CD4-positive, alpha-beta T cell treated with Interleukin-21 for 1 hour (primary cell): ENCODE measurements around the gene DTX4.
"Not testable (repeated sequence)": the region's sequence is repeated elsewhere in the genome, so short reads cannot be mapped to it uniquely, and the experiment has no call there.

Experiments
- DNase-seq: peaks from one replicate; pipeline ENCODE4 v3.0.0-alpha.2; 2020

The DTX4 gene

DNA sequence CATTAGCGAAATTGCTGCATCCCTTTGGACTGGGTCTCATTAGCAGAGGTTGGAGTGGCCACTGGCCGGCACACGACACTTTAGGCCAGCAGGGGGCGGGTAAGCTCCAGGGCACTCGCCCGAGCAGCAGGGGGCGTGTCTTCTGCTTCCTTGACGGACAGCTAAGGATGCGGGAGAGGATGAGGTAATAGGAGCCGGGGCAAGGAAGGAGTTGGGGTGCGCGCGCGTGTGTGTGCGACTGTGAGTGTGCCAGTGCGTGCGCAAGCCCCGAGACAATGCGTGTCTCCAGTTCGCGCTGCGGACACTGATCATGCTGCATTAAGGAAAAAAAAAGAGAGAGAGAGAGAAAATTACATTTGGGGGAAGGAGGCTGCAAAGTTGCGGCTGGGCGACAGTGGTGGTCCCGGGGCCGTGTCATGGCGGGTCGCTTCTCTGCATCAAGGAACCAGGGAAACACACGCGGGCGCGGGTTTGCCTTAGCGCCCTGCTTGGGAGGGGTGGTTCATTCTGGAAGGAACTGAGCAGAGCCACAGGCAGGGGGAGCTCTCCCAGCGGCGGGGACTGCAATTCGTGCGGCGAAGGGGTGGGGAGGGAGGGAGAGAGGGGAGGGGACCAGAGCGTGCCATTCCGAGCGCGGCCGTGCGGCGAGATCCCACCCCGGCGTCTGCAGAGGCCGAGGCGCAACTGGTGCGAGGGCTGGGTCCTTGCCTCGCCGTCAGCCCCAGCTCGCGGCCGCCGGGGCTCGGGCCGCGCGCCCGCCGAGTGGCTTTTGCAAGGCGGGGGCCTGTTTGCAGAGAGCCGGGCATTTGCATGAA is at the start of gene DTX4:
Gene DTX4 (plus strand): TSS at position 625 of the 815 bp plus-strand sequence. CDS start 464 bp downstream, outside the sequence.
- peak; percentile 90 for DNase-seq

DNA sequence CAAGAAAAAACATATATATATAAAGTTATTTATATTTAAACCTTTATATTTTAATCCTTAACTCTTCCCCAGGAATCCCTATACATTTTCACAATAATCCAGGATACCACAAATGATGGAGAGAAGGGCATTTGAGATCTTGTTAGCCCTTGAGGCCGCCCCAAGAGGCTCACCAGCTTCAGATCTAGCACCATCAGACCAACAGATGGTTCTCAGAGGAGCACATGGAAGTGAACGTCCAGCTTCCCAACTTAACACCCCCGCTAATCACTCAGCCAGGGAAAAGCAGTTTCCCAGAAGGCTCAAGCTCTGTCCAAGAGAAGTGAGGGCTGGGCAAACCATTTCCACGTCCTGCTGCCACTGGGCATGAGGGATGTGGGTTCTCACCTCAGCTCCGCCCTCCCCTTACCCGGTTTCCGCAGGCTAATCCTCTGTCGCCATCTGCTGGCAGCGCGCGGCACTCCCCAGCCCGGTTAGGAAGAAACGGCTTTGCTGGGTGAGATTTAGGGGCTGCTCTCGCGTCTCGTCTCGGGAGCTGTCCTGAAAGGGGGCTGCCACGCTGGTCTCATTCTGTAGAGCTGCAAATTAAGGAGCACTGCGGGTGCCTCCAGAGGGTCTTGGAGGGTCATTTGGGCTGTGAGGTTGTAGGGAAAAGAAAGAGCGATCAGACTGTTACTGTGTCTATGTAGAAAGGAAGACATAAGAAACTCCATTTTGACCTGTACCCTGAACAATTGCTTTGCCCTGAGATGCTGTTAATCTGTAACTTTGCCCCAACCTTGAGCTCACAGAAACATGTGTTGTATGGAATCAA is 36.1 kb upstream of the DTX4 start:
- DNase-seq, result peak; percentile 87

DNA sequence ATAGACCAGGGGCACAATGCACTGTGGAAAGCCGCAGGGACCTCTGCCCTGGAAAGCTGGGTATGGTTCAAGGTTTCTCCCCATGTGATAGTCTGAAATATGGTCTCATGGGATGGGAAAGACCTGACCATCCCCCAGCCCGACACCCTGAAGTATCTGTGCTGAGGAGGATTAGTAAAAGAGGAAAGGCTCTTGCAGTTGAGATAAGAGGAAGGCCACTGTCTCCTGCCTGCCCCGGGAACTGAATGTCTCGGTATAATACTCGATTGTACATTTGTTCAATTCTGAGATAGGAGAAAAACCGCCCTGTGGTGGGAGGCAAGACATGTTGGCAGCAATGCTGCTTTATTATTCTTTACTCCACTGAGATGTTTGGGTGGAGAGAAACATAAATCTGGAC is 35.4 kb upstream of the DTX4 start:
- DNase-seq, result not testable (repeated sequence)

DNA sequence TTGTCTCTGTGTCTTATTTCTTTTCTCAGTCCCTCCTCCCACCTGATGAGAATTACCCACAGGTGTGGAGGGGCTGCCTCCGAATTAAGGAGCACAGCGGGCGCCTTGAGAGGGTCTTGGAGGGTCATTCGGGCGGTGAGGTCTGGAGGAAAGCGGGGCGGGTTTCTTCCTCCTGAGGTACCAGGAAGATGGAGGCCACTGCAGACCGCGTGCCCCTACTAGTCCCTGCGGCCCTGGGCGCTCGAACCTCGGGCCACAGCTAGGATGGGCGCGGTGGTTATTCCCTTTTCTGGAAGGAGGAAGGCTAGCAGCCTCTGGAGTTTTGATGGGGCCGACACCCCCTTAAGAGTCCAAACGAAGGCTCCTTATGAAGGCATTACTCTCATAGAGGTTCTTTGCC is 34.7 kb upstream of the DTX4 start:
- no peak for DNase-seq

DNA sequence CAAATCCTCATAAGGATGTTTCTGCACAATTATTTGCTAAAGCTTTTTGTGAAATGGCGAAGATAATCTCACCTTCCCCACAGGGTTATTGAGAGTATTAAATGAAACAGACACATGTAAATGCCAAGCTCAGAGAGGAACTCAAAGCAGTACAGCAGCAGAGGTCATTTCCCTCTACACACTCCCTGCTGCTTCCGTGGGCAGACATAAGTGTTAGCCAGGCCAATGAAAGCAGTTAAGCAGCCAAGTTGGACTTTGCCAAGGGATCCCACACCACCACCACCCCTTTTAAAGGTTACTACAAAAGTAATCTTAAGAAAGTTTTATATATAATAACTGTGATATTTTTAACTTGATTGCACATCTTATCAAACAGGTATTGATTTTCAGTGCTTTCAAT is 33.3 kb upstream of the DTX4 start:
- DNase-seq, result no peak

DNA sequence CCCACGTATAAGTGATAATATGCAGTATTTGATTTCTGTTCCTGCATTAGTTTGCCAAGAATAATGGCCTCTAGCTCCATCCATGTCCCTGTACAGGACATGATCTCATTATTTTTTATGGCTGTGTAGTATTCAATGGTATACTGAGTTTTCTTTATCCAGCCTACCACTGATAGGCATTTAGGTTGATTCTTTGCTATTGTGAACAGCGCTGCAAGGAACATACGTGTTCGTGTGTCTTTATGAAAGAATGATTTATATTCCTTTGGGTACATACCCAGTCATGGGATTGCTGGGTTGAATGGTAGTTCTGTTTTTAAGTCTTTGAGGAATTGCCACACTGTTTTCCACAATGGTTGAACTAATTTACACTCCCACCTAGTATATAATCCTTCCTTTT is 30.7 kb upstream of the DTX4 start:
- no peak for DNase-seq

DNA sequence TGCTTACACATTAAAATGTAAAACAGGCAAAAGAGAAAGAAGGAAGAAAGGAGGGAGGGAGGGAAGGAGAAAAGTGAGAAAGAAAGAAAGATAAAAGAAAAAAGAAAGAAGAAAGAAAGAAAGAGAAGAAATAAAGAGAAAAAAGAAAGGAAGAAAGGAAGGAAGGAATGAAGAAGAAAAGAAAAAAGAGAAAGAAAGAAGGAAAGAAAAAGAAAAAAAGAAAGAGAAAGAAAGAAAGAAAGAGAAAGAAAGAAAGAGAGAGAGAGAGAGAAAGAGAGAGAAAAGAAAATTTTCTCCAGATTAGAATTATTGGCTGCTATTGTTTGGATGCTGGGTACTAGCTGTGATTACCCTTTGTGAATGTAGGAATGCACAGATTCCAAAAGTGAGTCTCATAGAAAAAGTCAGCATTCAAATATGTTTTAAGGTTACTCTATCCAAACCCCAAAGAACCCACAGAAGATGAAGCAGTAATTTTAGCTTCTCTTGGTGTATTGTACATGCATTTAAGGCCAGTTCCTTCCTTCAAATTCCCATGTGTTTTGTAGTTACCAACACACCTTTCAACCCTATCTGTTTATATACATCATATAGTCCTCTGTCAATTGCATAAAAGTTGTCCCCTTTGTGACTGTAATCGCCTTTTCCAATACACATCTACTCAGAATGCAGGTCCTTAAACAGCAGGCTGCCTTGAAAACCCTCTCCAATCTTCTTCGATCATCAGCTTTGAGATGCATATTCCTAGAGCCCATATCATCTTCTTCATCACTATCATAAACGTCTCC is 30.1 kb upstream of the DTX4 start:
- DNase-seq, result no peak

DNA sequence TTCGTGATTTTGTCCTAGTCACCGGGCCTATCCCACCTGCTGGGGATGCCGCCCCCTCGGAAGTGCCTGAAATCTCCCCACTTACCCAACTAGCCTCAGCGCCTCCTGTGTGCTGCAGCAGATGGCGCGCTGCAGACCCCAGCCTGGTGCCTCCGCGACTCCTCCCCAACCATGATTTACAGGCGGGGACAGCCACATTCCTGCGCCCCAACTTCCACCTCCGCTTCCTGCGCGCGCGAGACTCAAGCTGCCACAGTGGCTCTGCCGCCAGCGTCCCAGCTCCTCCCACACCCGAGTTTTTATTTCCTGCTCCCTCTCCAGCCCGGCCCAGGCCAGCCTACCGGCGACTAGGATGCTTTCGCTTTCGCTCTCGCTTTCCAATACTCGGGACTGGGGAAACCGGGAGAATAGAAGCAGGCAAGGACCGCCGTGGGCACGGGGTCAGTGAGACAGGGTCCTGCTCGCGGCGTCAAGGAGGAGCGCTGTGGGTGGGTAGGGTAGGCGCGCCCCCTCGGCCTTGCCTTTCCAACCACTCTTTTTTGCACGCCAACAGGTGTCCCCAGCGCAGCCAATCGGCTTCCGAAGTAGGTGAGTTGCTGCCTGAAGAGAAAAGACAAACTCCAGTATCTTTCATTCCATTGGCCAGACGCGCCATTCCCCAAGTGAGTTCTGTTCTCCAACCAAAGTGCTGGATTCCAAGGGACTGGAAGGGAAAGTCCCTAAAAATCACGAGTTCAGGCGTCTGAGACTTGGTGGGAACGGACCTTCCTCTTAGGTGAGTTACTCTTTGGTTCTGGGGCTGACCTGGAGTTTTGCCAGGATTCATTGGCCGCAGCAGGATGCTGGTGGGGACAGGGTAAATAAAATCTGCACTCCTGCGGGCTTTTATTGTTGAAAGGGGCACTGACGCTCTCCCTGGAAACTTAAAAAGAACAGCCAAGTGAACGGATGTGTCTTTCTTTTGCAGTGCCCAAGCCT is 29.1 kb upstream of the DTX4 start, which contains the start of gene FAM111A:
Gene FAM111A (plus strand): TSS at position 327 of the 978 bp plus-strand sequence. CDS start 6,017 bp downstream, outside the sequence.
- DNase-seq, result peak; percentile 91

DNA sequence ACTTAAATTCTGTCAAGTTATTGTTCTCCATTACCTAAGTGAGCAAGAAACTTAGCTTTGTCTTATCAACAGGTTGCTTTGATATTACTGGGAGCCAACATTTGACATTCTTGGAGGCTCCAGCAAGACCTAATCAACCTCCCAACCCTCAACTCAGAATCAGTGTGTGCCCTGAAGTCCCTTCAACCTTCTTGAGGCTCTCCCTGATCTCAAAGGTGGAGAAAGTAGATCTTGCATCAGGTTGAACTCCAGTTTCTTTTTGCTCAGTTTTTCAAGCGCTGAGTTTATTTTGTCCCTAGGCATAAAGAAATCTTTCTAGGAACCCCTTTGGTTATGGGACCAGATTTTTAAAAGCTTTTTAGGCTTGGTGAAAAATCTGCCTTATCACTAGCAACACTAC is 27.8 kb upstream of the DTX4 start:
- DNase-seq, result no peak

DNA sequence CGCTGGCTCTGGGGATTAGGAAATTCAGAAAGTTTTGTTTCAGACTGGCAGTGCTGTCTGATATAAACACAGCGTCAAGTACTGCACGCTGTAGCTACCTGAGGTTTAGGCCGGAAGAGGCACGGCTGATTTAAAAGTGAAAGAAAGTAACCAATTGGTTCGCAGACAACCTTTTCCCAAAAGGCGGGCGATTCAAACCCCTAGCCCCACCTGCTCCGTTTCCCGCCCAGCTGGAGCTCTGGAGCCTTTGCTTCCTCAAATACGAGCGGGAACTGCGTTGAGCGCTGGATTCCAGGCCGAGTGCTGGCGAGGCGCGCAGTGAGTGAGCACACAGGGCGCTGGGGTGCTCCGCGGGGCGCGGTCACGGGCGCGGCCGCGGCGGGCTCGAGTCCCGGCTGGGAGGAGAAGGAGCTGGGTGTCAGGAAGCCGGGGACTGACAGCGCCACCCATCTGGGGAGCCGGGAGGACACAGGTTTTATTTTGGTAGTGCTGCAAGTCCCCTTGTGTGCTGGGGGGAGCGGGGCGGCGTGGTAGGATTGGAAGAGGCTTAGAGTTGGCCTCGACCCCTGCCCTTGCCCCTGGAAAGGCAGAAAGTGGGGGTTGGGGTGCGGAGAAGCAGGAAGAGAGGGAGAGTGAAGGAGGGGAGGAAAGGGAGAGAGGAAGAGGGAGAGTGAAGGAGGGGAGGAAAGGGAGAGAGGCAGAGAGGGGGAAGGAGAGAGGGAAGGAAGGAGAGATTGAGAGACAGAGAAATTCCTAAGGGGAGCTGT is 27.2 kb upstream of the DTX4 start:
- DNase-seq, result peak; percentile 85

DNA sequence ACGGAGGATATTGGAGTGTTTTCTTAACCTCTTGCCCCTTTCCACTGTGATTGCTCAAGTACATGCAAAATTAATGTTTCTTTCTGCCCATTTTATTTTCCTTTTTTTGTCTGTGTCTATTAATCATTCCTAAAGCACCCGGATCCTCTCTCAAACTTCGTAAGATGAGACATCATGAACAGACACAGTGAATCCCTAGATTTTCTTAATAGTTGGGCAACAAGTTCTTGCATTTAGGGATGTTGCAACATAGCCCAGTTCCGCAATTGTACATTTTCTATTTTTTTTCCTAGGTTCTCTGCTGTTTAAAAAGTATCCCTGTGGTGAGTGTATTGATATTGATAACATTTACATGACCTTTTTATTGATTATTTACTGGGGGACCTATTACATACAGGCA is 26.4 kb upstream of the DTX4 start:
- DNase-seq, result peak; percentile 9

DNA sequence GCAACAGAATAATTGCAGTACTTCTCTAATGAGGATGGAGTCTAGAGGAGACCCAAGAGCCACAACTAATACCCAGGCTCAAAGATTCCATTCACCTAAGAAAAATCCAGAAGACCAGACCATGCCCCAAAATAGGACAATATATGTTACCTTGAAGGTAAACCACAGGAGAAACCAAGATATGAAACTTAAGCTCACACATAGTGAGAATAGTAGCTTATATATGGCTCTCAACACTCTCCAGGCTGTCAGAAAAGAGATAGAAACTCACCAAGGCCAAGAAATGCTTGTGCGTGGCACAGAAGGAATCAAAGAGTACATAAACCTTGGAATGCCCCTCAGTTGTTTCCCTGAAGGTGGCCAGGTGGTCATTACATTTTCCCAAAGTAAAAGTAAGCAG is 20.2 kb upstream of the DTX4 start:
- DNase-seq, result no peak

DNA sequence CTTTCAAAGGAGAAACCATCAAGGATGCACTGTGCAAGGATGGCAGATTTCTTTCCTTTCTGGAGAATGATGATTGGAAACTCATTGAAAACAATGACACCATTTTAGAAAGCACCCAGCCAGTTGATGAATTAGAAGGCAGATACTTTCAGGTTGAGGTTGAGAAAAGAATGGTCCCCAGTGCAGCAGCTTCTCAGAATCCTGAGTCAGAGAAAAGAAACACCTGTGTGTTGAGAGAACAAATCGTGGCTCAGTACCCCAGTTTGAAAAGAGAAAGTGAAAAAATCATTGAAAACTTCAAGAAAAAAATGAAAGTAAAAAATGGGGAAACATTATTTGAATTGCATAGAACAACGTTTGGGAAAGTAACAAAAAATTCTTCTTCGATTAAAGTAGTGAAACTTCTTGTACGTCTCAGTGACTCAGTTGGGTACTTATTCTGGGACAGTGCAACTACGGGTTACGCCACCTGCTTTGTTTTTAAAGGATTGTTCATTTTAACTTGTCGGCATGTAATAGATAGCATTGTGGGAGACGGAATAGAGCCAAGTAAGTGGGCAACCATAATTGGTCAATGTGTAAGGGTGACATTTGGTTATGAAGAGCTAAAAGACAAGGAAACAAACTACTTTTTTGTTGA is 19.5 kb upstream of the DTX4 start:
- no peak for DNase-seq

DNA sequence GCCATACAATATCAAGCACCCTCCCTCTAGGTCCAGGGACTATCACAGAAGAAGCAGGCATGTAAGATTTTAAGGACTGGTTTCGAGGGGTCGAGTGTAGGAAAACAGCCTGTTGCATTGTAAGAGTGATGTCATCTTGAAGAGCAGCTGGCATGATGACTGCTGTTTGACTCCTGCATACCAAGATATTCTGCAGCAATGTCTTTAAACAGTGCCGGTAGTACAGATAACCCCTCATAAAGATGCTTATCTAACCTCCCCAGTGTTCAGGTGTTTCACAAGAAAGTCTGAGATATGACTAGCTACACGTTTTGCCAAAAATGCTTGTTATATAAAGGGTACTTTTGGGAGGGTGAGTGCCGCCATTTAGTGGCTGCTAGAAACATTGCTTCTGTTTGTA is 17.3 kb upstream of the DTX4 start:
- no peak for DNase-seq

DNA sequence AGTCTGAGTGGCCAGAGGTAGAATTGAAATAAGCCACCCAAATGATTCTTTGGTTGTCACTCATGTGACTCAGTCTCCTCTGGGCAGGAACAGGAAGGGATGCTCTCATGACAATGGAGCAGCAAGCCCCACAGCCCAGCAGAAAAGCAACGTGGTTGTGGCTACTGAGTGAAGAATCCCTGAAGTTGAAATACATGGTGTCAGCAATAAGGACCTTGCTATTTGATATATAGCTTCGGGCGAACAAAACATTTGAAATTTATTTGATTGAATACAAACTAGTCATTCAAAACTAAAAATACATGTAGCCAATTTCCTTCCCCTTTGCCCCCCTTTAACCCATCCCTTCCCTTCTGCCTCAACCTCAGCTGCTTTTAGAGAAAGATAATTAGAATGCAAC is 14.5 kb upstream of the DTX4 start:
- no peak for DNase-seq

DNA sequence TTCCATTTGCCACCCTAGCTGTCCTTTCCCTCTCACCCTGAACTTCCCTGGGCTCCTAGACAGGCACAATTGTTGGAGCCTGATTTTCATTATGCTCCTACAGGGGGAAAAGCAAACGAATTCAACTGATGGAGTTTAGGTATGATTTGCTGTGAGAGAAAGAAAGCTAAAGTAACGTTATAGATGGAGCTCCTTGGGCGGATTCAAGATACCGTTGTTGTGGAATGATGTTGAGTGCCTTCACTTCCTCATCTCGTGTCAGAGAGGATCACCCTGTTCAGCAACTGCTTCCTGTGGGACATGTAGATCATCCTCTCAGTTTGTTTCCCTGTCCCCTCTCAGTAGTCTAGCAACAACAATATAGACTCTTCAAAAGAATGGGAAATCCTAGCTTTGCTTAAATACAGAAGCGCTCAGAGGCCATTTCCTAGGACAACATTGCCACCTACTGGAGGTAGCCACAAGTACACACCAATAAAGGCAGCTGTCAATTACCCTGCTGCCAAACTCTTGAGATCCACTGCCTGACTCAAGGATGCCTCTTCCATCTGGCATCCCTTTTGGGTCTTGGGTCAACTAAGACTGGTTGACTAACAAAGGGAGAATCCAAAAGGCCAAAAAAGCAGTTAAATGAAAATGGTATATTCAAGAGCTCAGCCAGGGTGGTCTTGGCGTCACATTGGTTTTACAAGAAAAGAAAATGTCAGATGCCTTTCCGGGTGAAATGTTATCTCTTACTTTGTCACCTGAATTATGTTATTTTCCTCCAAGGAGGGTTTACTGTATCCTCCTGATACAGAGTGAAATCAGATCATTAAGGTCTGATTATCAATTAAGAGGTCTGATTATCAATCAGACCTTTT is 13.5 kb upstream of the DTX4 start:
- peak; percentile 78 for DNase-seq

DNA sequence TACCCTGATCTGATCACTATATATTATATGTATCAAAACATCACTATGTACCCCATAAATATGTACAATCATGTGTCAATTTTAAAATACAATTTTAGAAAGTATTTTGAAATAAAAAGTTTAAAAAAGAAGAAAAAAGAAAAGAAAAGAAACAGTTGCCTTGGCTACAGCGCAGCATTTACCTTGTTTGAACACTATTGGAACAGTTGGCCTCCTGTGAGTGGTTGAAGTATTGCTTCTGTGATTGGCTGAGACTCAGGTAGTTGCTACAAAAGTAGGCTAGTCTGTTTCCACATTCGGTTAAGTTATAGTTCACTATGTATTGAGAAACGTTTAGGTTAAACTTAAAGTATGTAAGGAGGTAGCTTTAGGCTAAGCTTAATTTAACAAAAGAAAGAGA is 7.9 kb upstream of the DTX4 start:
- DNase-seq, result no peak

DNA sequence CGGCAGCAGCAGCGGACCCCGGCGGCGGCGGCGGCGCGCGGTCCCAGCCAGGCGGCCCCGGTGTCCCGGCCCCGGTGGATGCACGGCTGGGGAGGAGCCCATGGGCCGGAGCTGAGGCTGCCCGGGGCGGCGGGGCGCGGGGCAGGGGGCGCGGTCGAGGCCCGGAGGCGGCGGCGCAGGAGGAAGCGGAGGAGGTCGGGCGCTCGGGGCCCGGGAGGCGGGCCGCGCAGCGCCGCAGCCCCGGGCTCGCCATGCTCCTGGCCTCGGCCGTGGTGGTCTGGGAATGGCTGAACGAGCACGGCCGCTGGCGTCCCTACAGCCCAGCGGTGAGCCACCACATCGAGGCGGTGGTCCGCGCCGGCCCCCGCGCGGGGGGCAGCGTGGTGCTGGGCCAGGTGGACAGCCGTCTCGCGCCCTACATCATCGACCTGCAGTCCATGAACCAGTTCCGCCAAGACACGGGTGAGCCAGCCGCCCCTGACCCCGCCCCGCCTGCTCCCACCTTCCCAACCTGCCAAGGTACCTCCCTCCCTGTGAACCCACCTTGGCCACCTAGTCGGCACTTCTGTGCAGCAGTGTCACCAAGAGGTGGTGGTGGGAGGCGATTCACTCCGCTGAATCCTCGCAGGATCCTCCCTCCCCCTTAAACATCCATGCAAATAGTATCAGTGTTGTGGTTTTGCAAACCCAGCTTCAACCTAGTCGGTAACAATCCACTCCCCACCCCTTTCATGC is 580 bp downstream of the DTX4 start:
- DNase-seq, result peak; percentile 15
